ENCODE results near the gene STIMATE.

STIMATE gene

GRCh38 chr3:52791366-52791765 lies 106.0 kb downstream of the STIMATE start:
- no peak for DNase-seq (ENCODE audit: low read depth)

GRCh38 chr3:52790741-52791140 lies 106.6 kb downstream of the STIMATE start:
- DNase-seq (ENCODE audit: low read depth): no peak

- no peak for DNase-seq (ENCODE audit: low read depth)
Measured at GRCh38 chr3:52790337-52790736, 107.0 kb downstream of the STIMATE start.

GRCh38 chr3:52789746-52790040 lies 107.7 kb downstream of the STIMATE start:
- no peak for DNase-seq (ENCODE audit: low read depth)

- no peak for DNase-seq (ENCODE audit: low read depth)
Measured at GRCh38 chr3:52788890-52789745, 108.2 kb downstream of the STIMATE start.

GRCh38 chr3:52787672-52788625 lies 109.4 kb downstream of the STIMATE start:
- no peak for DNase-seq (ENCODE audit: low read depth)

- DNase-seq (ENCODE audit: low read depth): no peak
Measured at GRCh38 chr3:52787246-52787645, 110.1 kb downstream of the STIMATE start.

Data from activated T-cell treated with anti-CD3 and anti-CD28 coated beads for 1 hour (primary cell).